ENCODE results near the gene RNF224. TPM values are rescaled to one million over a fixed set of nuclear protein-coding genes. Genes with fewer than 3 reads are reported as not detected.

Gene RNF224
- total RNA-seq, 1 donor: not detected

DNA sequence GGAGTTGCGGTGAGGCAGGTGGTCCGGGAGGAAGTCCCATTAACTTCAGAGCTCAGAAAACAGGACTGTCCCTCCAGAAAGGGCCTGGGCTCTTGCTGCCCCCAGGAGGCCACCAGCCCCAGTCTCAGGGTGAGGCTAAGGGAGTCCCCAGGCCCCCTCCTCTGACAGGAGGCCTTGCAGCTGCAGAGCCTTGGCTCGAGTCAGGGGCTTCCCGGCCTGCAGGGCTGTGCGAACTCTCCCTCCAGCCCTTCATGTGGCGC is 20.5 kb downstream of the RNF224 start:
- no peak overlapping the region for H3K4me3 ChIP-seq (ENCODE audit: low read depth, low read length)
- DNase-seq (ENCODE audit: low read depth): no peak
- TF ChIP-seq, protein P1, sequence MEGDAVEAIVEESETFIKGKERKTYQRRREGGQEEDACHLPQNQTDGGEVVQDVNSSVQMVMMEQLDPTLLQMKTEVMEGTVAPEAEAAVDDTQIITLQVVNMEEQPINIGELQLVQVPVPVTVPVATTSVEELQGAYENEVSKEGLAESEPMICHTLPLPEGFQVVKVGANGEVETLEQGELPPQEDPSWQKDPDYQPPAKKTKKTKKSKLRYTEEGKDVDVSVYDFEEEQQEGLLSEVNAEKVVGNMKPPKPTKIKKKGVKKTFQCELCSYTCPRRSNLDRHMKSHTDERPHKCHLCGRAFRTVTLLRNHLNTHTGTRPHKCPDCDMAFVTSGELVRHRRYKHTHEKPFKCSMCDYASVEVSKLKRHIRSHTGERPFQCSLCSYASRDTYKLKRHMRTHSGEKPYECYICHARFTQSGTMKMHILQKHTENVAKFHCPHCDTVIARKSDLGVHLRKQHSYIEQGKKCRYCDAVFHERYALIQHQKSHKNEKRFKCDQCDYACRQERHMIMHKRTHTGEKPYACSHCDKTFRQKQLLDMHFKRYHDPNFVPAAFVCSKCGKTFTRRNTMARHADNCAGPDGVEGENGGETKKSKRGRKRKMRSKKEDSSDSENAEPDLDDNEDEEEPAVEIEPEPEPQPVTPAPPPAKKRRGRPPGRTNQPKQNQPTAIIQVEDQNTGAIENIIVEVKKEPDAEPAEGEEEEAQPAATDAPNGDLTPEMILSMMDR (IDR thresholded peaks at IDR 0.05; ENCODE audit: insufficient read depth, low read depth, low read length): no peak

DNA sequence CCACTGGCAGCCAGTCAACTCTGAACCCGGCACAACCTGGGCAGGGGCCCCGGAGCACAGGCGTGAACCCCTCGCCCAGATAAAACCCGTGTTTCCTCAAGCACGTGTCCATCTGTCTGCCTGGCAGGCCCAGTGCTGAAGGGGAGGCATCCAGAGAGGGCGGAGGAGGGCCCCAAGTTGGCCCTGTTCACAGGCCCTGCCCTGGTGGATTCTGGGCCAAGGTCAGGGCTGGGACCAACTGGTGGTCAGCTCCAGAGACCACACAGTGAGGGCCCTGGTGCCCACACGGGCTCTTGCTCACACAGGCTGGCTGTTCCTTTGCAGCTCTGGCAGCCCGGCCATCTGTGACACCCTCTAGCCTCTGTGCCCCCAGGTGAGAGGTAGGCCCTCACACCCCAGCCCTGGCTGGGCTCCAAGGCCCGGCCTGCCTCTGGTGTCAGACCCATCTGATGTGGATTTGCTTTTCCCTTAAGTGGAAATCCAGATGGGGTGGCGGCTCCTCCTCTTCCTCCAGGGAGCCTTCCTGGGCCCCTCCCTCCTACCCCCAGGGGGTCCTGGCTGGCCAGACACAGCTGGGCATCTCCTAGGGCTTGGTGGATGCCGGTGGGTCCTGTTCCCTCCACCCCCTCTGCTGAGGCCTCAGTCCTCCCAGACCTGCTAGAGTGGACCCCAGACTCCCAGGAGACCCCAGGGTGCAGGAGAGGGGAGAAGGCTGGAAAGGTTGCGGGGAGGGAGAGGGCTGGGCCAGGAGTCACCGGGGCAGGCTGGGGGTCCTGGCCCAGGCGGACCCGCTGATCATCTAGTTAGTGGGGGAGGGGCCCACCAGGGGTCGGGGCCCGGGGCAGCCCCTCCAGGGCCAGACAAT is 23.3 kb downstream of the RNF224 start:
- TF ChIP-seq, protein P1 (IDR thresholded peaks at IDR 0.05; ENCODE audit: insufficient read depth, low read depth, low read length): no peak
- no peak overlapping the region for H3K4me3 ChIP-seq (ENCODE audit: low read depth, low read length)
- DNase-seq (ENCODE audit: low read depth): no peak

DNA sequence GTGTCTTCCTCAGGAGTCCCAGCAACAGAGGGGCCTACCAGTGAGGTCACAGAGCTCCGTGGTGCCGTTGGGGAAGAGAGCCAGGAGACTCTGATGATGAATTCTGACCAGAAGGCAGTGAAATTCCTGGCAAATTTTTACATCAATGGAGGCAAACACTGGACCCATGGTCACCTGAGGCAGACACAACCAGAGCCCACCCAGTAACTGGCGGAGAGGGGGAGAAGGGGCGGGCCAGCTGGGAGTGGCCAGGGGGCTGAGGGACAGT is 23.8 kb downstream of the RNF224 start, which contains the start of gene STPG3:
Gene STPG3, plus strand, starts transcription at position 93 of the 268 bp plus-strand sequence. Its CDS starts 1 bp downstream, at position 94.
- no peak for DNase-seq (ENCODE audit: low read depth)
- TF ChIP-seq, protein P1 (IDR thresholded peaks at IDR 0.05; ENCODE audit: insufficient read depth, low read depth, low read length): no peak
- H3K4me3 ChIP-seq (ENCODE audit: low read depth, low read length): no peak within 1 kb of the TSS

DNA sequence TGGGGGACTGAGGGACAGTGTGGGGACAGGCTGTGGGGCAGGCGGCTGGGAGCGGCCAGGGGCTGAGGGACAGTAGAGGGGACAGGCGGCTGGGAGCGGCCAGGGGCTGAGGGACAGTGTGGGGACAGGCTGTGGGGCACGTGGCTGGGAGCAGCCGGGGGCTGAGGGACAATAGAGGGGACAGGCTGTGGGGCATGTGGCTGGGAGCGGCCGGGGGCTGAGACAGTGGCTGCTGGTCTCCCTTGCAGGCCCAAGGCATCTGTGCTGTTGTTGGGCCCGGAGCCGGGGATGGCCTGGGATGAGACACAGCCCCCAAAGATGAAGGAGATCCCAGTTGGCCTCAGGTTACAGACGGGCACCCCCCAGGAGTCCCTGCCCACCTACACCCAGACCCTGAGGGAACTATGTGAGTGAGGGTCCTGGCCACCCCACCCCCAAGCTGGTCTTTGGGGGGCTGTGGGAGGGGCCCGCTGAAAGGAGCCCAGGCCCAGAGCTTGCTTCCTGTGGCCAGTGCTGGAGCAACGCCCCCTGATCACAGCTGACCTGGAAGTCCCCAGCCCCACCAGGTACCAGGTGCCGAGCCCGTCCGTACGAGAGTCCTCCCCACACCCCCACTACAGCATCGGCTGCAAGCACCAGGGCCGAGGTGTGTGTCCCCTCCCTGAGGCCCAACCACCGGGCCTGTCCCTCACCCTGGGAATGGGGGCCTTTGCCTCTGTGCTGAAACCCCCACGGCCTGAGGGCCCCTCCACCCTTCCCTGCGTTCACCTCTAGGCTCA is 24.4 kb downstream of the RNF224 start:
- TF ChIP-seq, protein P1 (IDR thresholded peaks at IDR 0.05; ENCODE audit: insufficient read depth, low read depth, low read length): no peak
- no peak for DNase-seq (ENCODE audit: low read depth)
- H3K4me3 ChIP-seq (ENCODE audit: low read depth, low read length): no peak overlapping the region

DNA sequence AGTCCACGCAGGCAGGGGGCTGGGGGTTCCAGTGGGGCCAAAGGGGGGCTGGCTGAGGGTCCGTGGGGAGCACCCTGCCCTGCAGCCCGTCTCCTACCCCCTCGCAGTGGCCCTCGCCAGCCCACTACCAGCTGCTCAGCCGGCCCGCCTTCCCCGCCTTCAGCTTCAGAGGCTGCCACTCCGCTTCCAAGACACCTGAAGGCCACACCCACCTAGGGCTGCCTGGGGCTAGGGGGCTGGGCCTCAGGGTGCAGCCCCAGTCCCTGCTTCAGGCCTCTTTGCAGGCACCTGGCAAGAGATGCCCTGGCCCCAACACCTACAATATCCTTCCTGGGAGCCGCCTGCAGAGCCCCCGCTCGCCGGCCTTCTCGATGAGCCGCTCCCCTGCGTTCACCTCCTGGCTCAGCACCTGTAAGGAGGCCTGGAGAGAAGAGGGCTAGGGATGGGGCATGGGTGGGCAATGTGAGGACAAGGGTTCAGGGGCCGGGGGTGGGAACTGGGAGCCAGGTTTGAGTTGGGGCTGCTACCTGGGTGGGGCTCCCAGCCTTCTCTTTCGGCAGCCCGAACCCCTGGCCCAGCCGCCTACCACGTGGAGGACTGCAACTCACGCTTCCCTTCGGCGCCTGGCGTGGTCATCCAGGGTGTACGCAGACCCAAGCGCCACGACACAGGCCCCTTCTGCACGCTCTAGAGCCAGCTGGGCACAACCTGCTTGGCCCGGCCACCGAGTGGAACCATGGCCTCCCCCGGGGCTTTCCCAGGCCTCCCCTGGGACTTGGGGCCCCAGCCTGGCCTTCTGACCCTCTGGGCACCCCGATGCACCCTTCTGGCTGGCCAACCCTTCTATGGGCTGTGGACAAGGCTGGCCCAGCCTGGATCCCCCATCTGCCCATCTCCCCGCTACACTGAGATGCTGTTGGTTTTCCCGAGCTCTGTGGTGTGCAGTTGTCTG is 25.5 kb downstream of the RNF224 start:
- no peak for DNase-seq (ENCODE audit: low read depth)
- TF ChIP-seq, protein P1 (IDR thresholded peaks at IDR 0.05; ENCODE audit: insufficient read depth, low read depth, low read length): no peak
- no peak overlapping the region for H3K4me3 ChIP-seq (ENCODE audit: low read depth, low read length)

DNA sequence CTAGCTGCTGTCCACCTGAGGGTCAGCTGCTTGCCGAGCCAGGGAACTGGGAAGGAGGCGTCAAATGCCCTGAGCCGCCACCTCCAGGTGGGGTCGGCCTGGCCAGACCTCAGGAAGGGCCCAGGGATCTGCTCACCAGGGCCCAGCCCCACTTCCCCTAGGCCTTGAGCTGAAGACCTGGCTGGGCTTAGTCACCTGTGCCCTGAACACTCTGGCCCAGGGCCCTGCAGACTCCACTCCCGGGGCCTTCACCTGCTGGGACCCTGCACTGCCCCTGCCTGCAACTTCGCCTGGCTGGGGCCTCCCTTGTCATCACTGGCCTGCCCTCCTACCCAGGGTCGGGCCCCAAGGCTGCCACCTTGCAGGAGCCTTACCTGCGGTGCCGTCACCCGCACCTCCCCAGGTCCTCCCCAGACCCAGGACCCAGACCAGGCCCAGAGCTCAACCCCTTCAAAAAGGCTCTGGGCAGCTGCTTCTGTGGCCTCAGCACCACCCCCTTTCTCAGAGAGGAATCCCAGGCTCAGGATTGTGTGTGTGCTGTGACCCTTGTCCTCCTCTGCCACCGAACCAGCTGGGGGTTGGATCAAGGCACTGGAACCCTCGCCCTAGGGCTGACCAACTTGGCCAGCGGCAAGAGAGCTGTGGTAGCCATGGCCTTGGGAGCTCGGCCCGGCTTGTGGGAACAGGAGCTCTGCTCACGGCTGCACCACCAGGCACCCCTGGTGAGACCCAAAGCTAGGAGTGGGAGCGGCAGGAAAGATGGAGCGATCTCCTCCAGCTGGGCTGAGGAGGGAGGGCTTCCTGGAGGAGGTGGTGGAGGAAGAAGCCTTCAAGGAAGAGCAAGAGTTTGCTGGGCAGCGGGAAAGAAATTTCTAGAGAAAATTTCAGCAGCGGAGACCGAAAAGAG is 26.7 kb downstream of the RNF224 start:
- TF ChIP-seq, protein P1 (IDR thresholded peaks at IDR 0.05; ENCODE audit: insufficient read depth, low read depth, low read length): no peak
- no peak for DNase-seq (ENCODE audit: low read depth)
- peak overlapping the region; percentile 78 for H3K4me3 ChIP-seq (ENCODE audit: low read depth, low read length)

Data from fibroblast of villous mesenchyme (primary cell).